WTC11 (cell line): ENCODE measurements around the gene CGB7.

Experiments
- ATF3 ChIP-seq: sonication (generic); formaldehyde crosslinking; conservative IDR thresholded peaks from 2 replicates; pipeline ENCODE4 v1.8.1; 2022; ENCODE audit warnings: mild to moderate bottlenecking, missing genetic modification reagents
- CREB1 ChIP-seq: sonication (generic); formaldehyde crosslinking; IDR thresholded peaks from 2 replicates; pipeline ENCODE4 v1.8.0; 2023; ENCODE audit warnings: mild to moderate bottlenecking, missing genetic modification reagents
- CTCF ChIP-seq: fragments of 200-600 bp; IDR thresholded peaks from 2 replicates; pipeline ENCODE4 v1.8.0; 2022; ENCODE audit warnings: antibody characterized with exemption
- ELF4 ChIP-seq: sonication (generic); formaldehyde crosslinking; IDR thresholded peaks from 2 replicates; pipeline ENCODE4 v1.8.1; 2022; ENCODE audit warnings: low read depth, mild to moderate bottlenecking, moderate library complexity, missing genetic modification reagents
- FOXJ3 ChIP-seq: sonication (generic); formaldehyde crosslinking; IDR thresholded peaks from 2 replicates; pipeline ENCODE4 v1.9.0; 2021; ENCODE audit warnings: missing genetic modification reagents, mild to moderate bottlenecking, borderline replicate concordance
- JUN ChIP-seq: sonication (generic); formaldehyde crosslinking; IDR thresholded peaks from 2 replicates; pipeline ENCODE4 v1.8.0; 2023; ENCODE audit warnings: mild to moderate bottlenecking, missing genetic modification reagents
- MAX ChIP-seq: sonication (generic); formaldehyde crosslinking; IDR thresholded peaks from 2 replicates; pipeline ENCODE4 v1.8.0; 2022; ENCODE audit warnings: mild to moderate bottlenecking, missing genetic modification reagents
- NR2C2 ChIP-seq: sonication (generic); formaldehyde crosslinking; IDR thresholded peaks from 2 replicates; pipeline ENCODE4 v1.8.0; 2022; ENCODE audit warnings: mild to moderate bottlenecking, missing genetic modification reagents
- SMAD4 ChIP-seq: sonication (generic); formaldehyde crosslinking; IDR thresholded peaks from 2 replicates; pipeline ENCODE4 v1.8.0; 2022; ENCODE audit warnings: mild to moderate bottlenecking, missing genetic modification reagents
- TCF7 ChIP-seq: sonication (generic); formaldehyde crosslinking; IDR thresholded peaks from 2 replicates; pipeline ENCODE4 v1.8.0; 2022; ENCODE audit warnings: mild to moderate bottlenecking, low read depth, missing genetic modification reagents, moderate library complexity
- ZNF121 ChIP-seq: sonication (generic); formaldehyde crosslinking; IDR thresholded peaks from 2 replicates; pipeline ENCODE4 v1.8.0; 2023; ENCODE audit warnings: missing genetic modification reagents
- ZNF263 ChIP-seq: sonication (generic); formaldehyde crosslinking; IDR thresholded peaks from 2 replicates; pipeline ENCODE4 v1.8.1; 2022; ENCODE audit warnings: low read depth, mild to moderate bottlenecking, moderate library complexity, missing genetic modification reagents

- no peak for TF ChIP-seq CREB1 (CRISPR knock-in tag)
- TF ChIP-seq ZNF263 (CRISPR knock-in tag): no peak
- no peak for TF ChIP-seq ZNF121 (CRISPR knock-in tag)
- no peak for TF ChIP-seq JUN (CRISPR knock-in tag)
- no peak for TF ChIP-seq FOXJ3 (CRISPR knock-in tag)
- no peak for TF ChIP-seq ATF3
- TF ChIP-seq NR2C2: no peak
- no peak for TF ChIP-seq ELF4 (CRISPR knock-in tag)
- no peak for TF ChIP-seq MAX (CRISPR knock-in tag)
- no peak for TF ChIP-seq CTCF
- no peak for TF ChIP-seq SMAD4 (CRISPR knock-in tag)
- TF ChIP-seq TCF7: no peak
These were observed 3.9 kb upstream of the CGB7 start for GRCh38 chr19:49061445-49061844.
